ENCODE measurements around the gene ACOX1. TPM values are rescaled to one million over a fixed set of nuclear protein-coding genes. Genes with fewer than 3 reads are reported as not detected.

ACOX1 gene
- polyA plus RNA-seq, 1 of the 3 experiments (the other 2 are of a cell fraction), result 21.5 TPM

- Histone ChIP-seq H3K9me2 (no peaks in the 10 kb centered on the region), H4K20me1 (ENCODE audit: insufficient read depth) (no peaks in the 10 kb centered on the region), H3K9me3 (no peaks in the 10 kb centered on the region), H3K4me1 (ENCODE audit: control insufficient read depth in 1 of 2, insufficient read depth in 2 of 2, low read depth in 1 of 2, low read length in 1 of 2) (peaks cover 0 to 18% of the 10 kb centered on the region in 2 experiments; a peak in 1 of 4 replicates), H3K4me3 (ENCODE audit: low read depth in 2 of 2, low read length in 1 of 2) (no peak overlapping the region), H3K4me2 (no peak overlapping the region), H3K27ac (ENCODE audit: low read depth in 2 of 2, low read length in 1 of 2) (no peak overlapping the region), H2AFZ (ENCODE audit: low read depth) (no peak overlapping the region), H3K79me2 (ENCODE audit: insufficient read depth) (peaks cover 7% of the 10 kb centered on the region; the same call in 1 of the 2 replicates), H3F3A (replicated peaks; ENCODE audit: insufficient read depth) (peaks cover 7% of the 10 kb centered on the region), H3K36me3 (replicated peaks in 1 of 2; ENCODE audit: control insufficient read depth in 1 of 2, insufficient read depth in 2 of 2, low read length in 1 of 2) (peaks cover 1 to 5% of the 10 kb centered on the region in 2 experiments), H3K27me3 (ENCODE audit: insufficient read depth) (no peaks in the 10 kb centered on the region), H3K9ac (no peak overlapping the region)
- POLR2A ChIA-PET, result interaction anchor here (0.6 to 1.3 kb wide), 4 partner anchors 17 to 129 kb away, joined by 3 to 4 read pairs (median 3); partner anchors contain the start of genes ACOX1 and WBP2
- TF ChIP-seq CTCF (IDR thresholded peaks at IDR 0.05), result no peak
- TF ChIP-seq GABPA (IDR thresholded peaks at IDR 0.05; ENCODE audit: low read depth), result no peak
- TF ChIP-seq RXRA (IDR thresholded peaks at IDR 0.05; ENCODE audit: borderline replicate concordance, low read depth), result no peak
- no peak for TF ChIP-seq RCOR1 (IDR thresholded peaks at IDR 0.05; ENCODE audit: low read length)
- TF ChIP-seq FOXJ3 (CRISPR knock-in tag; IDR thresholded peaks at IDR 0.05), result no peak
- TF ChIP-seq NFIC (IDR thresholded peaks at IDR 0.05; ENCODE audit: borderline replicate concordance), result no peak
- TF ChIP-seq TEAD4 (IDR thresholded peaks at IDR 0.05; ENCODE audit: borderline replicate concordance, insufficient read depth), result no peak
- TF ChIP-seq IRF3 (IDR thresholded peaks at IDR 0.05; ENCODE audit: low read depth, low read length), result no peak
- no peak for TF ChIP-seq REST (IDR thresholded peaks at IDR 0.05; ENCODE audit: low read depth, low read length)
- TF ChIP-seq MEF2A (IDR thresholded peaks at IDR 0.05; ENCODE audit: borderline replicate concordance, low read depth), result no peak
- TF ChIP-seq CHD2 (IDR thresholded peaks at IDR 0.05; ENCODE audit: low read length, partially characterized antibody), result no peak
- TF ChIP-seq ZBTB33 (IDR thresholded peaks at IDR 0.05; ENCODE audit: borderline replicate concordance, low read depth), result no peak
- TF ChIP-seq FOXM1 (IDR thresholded peaks at IDR 0.05; ENCODE audit: low read depth), result no peak
- TF ChIP-seq RFX5 (IDR thresholded peaks at IDR 0.05; ENCODE audit: low read length), result no peak
- TF ChIP-seq MXI1 (IDR thresholded peaks at IDR 0.05; ENCODE audit: low read depth, low read length), result no peak
- TF ChIP-seq GATA2 (CRISPR knock-in tag; IDR thresholded peaks at IDR 0.05), result no peak
- no peak for TF ChIP-seq PBX3 (IDR thresholded peaks at IDR 0.05)
- 87% methylated on average over 14 of the region's 14 CpGs for WGBS (ENCODE audit: low lambda C conversion rate)
- CTCF ChIA-PET, result interaction anchor here (1.0 to 4.4 kb wide), 17 partner anchors 9 to 370 kb away, joined by 3 to 27 read pairs (median 7); partner anchors contain the start of genes CDK3, SMIM5, TRIM65 and WBP2
- DNase-seq, result no peak
Observed at GRCh38 chr17:75909051-75909811, 69.7 kb downstream of the ACOX1 start.

Measured in SK-N-SH (cell line).